DMS 273 treated with DMSO at 0.1 percent for 48 hours (cell line): ENCODE results near the gene LRRC9.
"Not testable (repeated sequence)": the region's sequence is repeated elsewhere in the genome, so short reads cannot be mapped to it uniquely, and the experiment has no call there.

Source experiments
- DNase-seq: peaks from one replicate; lab custom pipeline; 2025; lab: John Stamatoyannopoulos, UW

The LRRC9 gene

DNA sequence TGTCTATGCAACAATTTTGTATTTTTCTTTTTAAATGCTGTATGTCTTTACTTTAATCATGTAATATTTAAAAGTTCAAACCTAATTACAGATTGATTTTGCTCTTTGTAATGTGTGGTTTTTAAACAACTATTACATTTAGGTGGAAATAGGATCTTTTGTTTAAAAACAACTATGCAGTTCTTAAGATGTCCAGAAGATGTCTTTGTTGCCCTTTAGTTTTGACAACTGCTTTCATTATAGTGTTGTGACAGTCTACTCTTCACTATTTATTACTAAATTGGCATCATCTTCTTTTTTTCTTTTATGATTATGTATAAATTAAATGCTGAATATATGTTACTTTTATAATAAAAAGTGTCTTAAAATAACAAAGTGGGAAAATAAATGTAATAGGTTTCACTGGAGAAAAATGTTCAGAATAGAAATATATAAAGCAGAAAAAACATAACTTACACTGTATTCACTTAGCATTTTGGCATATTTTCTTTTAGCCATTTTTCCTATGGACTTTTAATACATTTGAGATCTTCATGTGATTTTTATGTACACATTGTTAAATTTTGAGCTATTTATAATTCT lies 144.6 kb downstream of the LRRC9 start:
- no peak for DNase-seq

DNA sequence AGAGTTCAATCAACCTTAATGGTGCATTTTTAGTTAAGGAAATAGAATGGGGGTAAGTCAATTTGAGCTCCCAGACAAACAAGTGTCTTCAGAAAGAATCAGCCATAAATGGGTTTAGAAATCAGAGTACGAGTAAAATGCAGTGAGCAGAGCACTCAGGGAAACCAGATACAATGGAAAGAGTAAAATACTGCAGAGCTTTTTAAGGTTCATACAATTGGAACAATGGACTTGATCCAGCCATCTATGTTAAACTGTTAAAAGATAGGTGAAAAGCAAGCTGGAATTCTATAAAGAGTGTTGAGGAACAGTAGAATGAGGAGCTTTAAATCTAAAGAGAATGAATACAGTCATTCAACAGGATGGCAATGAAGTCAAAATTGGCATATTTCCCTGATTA lies 147.9 kb downstream of the LRRC9 start:
- no peak for DNase-seq

DNA sequence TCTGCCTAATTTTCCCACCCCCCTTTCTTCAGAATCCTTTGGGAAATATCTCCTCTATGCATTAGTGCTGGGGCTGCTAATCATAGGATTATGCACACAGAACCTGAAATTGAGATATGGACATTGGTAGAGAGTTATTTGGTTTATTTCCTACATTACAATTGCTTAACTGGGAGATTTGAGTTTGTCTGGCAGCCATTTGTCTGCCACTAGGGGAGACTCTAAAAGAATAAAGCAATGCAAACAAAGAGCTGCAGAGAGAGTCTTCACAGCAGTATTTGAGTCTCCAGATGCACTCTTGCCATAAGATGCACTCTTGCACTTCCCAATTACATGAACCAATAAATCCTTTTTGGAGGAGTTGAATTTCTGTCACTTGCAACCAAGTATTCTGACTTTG lies 159.8 kb downstream of the LRRC9 start:
- DNase-seq, result no peak

DNA sequence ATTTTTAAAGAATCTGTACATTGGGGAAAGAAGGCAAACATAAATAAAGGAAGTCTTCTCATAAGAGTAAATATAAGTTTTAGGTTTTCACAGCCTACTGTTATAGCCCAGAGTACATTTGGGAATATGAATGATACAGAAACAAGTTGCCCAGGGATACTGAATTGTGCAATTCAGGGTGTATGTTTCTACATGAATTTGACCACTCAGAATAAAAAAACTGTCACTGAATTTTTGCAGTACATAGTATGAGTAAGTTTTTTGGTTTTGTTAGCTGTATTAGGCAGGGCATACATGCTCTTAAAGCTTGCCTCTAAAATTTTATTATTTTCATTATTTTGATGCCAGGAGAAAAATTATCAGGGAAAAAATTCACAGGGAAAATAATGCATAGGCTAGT lies 165.1 kb downstream of the LRRC9 start:
- no peak for DNase-seq

- DNase-seq, result no peak
These were observed 165.7 kb downstream of the LRRC9 start for GRCh38 chr14:60085693-60086092.

GRCh38 chr14:60087668-60088067 lies 167.7 kb downstream of the LRRC9 start:
- no peak for DNase-seq

- DNase-seq, result no peak
These were observed 169.3 kb downstream of the LRRC9 start for GRCh38 chr14:60089221-60089620.

DNA sequence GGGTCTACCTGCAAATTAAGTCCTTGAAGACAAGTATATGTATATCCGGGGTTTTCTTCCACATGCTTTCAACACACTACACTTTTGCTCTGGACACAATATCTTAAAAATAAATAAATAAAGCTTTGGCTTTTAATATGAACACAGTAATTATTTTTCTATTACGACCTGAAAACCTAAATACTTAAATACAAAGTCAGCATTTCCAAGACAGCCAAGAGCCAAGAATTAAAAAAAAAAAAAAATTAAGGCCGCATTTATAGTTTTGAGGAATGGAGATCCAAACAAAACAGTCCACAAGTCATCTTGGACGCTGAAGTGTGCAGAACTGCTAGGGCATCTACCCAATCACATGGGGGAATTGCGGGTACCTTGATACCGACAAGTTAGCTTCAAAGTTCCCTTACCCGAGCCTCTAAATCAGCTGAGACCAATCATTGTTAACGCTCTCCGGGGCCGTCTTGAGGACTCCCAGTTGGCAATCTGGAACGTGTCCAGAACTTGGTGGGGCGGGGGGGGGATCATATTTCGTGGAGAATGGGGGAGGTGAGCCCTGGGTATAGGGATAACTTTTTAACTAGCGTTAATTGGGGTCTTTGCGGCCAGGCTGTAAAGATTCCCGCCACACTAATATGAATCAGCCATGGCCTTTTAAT lies 171.0 kb downstream of the LRRC9 start:
- DNase-seq, result peak; percentile 75

GRCh38 chr14:60091550-60092525 lies 171.9 kb downstream of the LRRC9 start, which contains the start of gene PCNX4:
PCNX4 (plus strand) TSS chr14:60091923; CDS start chr14:60107639, 15,716 bp downstream.
- DNase-seq, result peak; percentile 98

- DNase-seq, result no peak
These were observed 172.6 kb downstream of the LRRC9 start for GRCh38 chr14:60092526-60092920.

GRCh38 chr14:60093080-60093479 lies 173.1 kb downstream of the LRRC9 start:
- no peak for DNase-seq

GRCh38 chr14:60093606-60094005 lies 173.7 kb downstream of the LRRC9 start:
- DNase-seq, result no peak

- DNase-seq, result no peak
These were observed 174.5 kb downstream of the LRRC9 start for GRCh38 chr14:60094306-60094897.

DNA sequence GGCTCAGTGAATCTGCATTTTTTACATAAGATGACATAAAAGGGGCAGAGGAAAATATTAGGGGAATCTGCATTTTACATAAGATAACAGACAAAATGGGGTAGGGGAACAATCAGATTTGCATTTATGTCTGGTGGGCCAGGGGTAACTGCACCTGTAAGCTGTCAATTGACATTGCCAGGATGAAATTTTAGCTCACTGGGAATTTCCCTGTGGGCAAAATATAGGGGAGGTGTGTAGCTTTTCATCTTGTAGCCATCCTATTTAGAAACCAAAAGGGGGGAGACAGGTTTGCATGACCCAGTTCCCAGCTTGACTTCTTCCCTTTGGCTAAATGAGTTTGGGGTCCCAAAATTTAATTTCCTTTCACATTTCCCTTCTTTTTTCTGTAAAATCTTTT lies 175.3 kb downstream of the LRRC9 start:
- DNase-seq, result no peak

GRCh38 chr14:60095781-60096450 lies 176.0 kb downstream of the LRRC9 start:
- no peak for DNase-seq

GRCh38 chr14:60097974-60098373 lies 178.0 kb downstream of the LRRC9 start:
- no peak for DNase-seq

- not testable (repeated sequence) for DNase-seq
These were observed 179.9 kb downstream of the LRRC9 start for GRCh38 chr14:60099855-60100254.

GRCh38 chr14:60101786-60102185 lies 181.8 kb downstream of the LRRC9 start:
- DNase-seq, result no peak

DNA sequence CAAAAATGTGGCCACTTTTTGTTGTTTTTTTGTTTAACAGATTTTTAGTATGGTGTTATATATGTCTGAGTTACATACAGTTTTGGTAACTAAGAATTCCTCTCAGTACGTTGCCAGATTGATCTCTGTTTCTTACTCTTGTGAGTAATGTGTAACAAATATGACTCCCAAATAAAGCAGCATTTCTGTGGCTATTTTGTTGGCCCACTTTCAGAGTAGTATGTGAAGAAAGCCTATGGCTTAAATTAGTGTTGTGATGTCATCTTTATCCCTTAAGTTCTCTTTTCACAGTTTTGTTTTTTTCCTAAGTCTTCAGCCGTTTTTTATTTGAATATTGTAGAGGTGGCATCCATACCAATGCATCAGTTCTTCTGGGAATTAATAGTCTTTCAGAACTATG lies 182.4 kb downstream of the LRRC9 start:
- no peak for DNase-seq

DNA sequence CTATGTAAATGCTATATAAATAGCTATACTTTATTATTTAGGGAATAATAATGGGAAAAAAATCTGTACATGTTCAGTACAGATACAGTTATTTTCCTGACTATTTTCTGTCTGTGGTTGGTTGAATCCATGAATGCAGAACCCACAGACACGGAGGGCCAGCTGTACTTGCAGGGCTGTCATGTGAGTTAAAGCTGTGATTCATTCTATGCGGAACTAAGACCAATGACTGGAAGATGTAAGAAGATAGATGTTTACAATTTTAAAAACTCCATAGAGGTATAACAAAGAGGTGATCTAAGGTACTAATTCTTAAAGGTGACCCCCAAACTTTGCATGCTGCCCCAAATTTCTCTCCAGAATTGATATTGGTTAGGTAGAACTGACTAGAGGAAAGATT lies 186.4 kb downstream of the LRRC9 start:
- DNase-seq, result no peak

DNA sequence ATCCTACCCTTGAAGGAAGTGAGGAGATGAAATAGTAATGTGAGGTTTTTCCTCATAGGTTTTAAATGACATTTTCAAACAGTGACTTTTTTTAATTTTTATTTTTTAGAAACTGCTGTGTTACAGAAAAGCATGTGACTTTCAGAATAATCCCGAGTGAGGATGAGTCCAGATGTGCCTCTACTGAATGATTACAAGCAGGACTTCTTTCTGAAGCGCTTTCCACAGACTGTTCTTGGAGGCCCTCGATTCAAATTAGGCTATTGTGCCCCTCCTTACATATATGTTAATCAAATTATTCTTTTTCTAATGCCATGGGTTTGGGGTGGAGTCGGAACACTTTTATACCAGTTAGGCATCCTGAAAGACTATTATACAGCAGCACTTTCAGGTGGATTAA lies 187.5 kb downstream of the LRRC9 start:
- no peak for DNase-seq

GRCh38 chr14:60111732-60112131 lies 191.8 kb downstream of the LRRC9 start:
- no peak for DNase-seq
